HG03280 (cell line): ENCODE measurements around the gene SMAD7.

Experiments
- ATAC-seq: cut with Tn5 transposase; IDR thresholded peaks from one replicate; pipeline ENCODE4 v1.9.1; 2021; ENCODE audit warnings: mild to moderate bottlenecking, moderate library complexity; ENCODE audit not compliant: unreplicated experiment

SMAD7 gene

GRCh38 chr18:48917579-48918517, 32.9 kb downstream of the SMAD7 start:
- no peak for ATAC-seq

GRCh38 chr18:48915626-48916425, 34.9 kb downstream of the SMAD7 start:
- ATAC-seq: no peak

- no peak for ATAC-seq
Measured at GRCh38 chr18:48914581-48915251, 36.0 kb downstream of the SMAD7 start.

- ATAC-seq: no peak
Measured at GRCh38 chr18:48913775-48914174, 37.0 kb downstream of the SMAD7 start.

GRCh38 chr18:48913201-48913600, 37.6 kb downstream of the SMAD7 start:
- ATAC-seq: no peak

- ATAC-seq: no peak
Measured at GRCh38 chr18:48910972-48911545, 39.7 kb downstream of the SMAD7 start.

GRCh38 chr18:48909721-48910120, 41.0 kb downstream of the SMAD7 start:
- ATAC-seq: no peak

GRCh38 chr18:48908916-48909315, 41.8 kb downstream of the SMAD7 start:
- no peak for ATAC-seq

GRCh38 chr18:48905513-48905912, 45.3 kb downstream of the SMAD7 start:
- no peak for ATAC-seq

- no peak for ATAC-seq
Measured at GRCh38 chr18:48904847-48905394, 45.8 kb downstream of the SMAD7 start.

- no peak for ATAC-seq
Measured at GRCh38 chr18:48904091-48904490, 46.7 kb downstream of the SMAD7 start.

GRCh38 chr18:48902856-48903601, 47.7 kb downstream of the SMAD7 start:
- ATAC-seq: no peak

GRCh38 chr18:48902023-48902855, 48.5 kb downstream of the SMAD7 start:
- ATAC-seq: no peak

GRCh38 chr18:48901145-48902022, 49.4 kb downstream of the SMAD7 start:
- no peak for ATAC-seq

GRCh38 chr18:48900469-48900868, 50.3 kb downstream of the SMAD7 start:
- ATAC-seq: no peak

- ATAC-seq: no peak
Measured at GRCh38 chr18:48899558-48900174, 51.1 kb downstream of the SMAD7 start.

- ATAC-seq: no peak
Measured at GRCh38 chr18:48898521-48898920, 52.2 kb downstream of the SMAD7 start.

- ATAC-seq: no peak
Measured at GRCh38 chr18:48897531-48897930, 53.2 kb downstream of the SMAD7 start.
